Measurements from ENCODE around the gene KRT6C.
"Not testable (repeated sequence)": the region's sequence is repeated elsewhere in the genome, so short reads cannot be mapped to it uniquely, and the experiment has no call there.

The KRT6C gene

GRCh38 chr12:52499806-52500560 lies 26.4 kb upstream of the KRT6C start:
- no peak for DNase-seq (ENCODE audit: low spot score)

GRCh38 chr12:52498946-52499345 lies 25.3 kb upstream of the KRT6C start:
- no peak for DNase-seq (ENCODE audit: low spot score)

GRCh38 chr12:52497975-52498374 lies 24.4 kb upstream of the KRT6C start:
- no peak for DNase-seq (ENCODE audit: low spot score)

- peak; percentile 97 for DNase-seq (ENCODE audit: low spot score)
These were observed 23.0 kb upstream of the KRT6C start for GRCh38 chr12:52496590-52497071.

GRCh38 chr12:52496054-52496453 lies 22.4 kb upstream of the KRT6C start:
- DNase-seq (ENCODE audit: low spot score) = peak; percentile 80

- DNase-seq (ENCODE audit: low spot score) = peak; percentile 81
These were observed 21.8 kb upstream of the KRT6C start for GRCh38 chr12:52495389-52495788.

- no peak for DNase-seq (ENCODE audit: low spot score)
These were observed 20.9 kb upstream of the KRT6C start for GRCh38 chr12:52494518-52494917.

- DNase-seq (ENCODE audit: low spot score) = no peak
These were observed 20.5 kb upstream of the KRT6C start for GRCh38 chr12:52494100-52494499.

GRCh38 chr12:52493172-52493571 lies 19.6 kb upstream of the KRT6C start, which contains the start of gene KRT6A:
Gene KRT6A, minus strand, starts transcription at chr12:52493257. Its CDS starts 69 bp downstream, at chr12:52493188.
- no peak for DNase-seq (ENCODE audit: low spot score)

GRCh38 chr12:52492405-52492804 lies 18.8 kb upstream of the KRT6C start:
- DNase-seq (ENCODE audit: low spot score) = not testable (repeated sequence)

GRCh38 chr12:52491495-52491894 lies 17.9 kb upstream of the KRT6C start:
- DNase-seq (ENCODE audit: low spot score) = not testable (repeated sequence)

GRCh38 chr12:52488736-52489135 lies 15.1 kb upstream of the KRT6C start:
- no peak for DNase-seq (ENCODE audit: low spot score)

- DNase-seq (ENCODE audit: low spot score) = not testable (repeated sequence)
These were observed 14.3 kb upstream of the KRT6C start for GRCh38 chr12:52487744-52488443.

GRCh38 chr12:52487211-52487610 lies 13.6 kb upstream of the KRT6C start:
- DNase-seq (ENCODE audit: low spot score) = no peak

- DNase-seq (ENCODE audit: low spot score) = no peak
These were observed 12.8 kb upstream of the KRT6C start for GRCh38 chr12:52486166-52487105.

- no peak for DNase-seq (ENCODE audit: low spot score)
These were observed 6.5 kb upstream of the KRT6C start for GRCh38 chr12:52480073-52480472.

GRCh38 chr12:52477651-52478050 lies 4.0 kb upstream of the KRT6C start:
- DNase-seq (ENCODE audit: low spot score) = no peak

- no peak for DNase-seq (ENCODE audit: low spot score)
These were observed 607 bp upstream of the KRT6C start for GRCh38 chr12:52474212-52474611.

GRCh38 chr12:52469853-52470252 lies 3.8 kb downstream of the KRT6C start:
- no peak for DNase-seq (ENCODE audit: low spot score)

- no peak for DNase-seq (ENCODE audit: low spot score)
These were observed 8.7 kb downstream of the KRT6C start for GRCh38 chr12:52464897-52465296.

GRCh38 chr12:52461693-52462092 lies 11.9 kb downstream of the KRT6C start:
- no peak for DNase-seq (ENCODE audit: low spot score)

GRCh38 chr12:52458861-52459260 lies 14.7 kb downstream of the KRT6C start:
- no peak for DNase-seq (ENCODE audit: low spot score)

Measured in SW480 (cell line).